ENCODE measurements around the gene ADM5. TPM values are rescaled to one million over a fixed set of nuclear protein-coding genes. Genes with fewer than 3 reads are reported as not detected.
A peak's percentile ranks its signal among the peaks of the same experiment; 100 is the strongest.

Gene ADM5
- total and polyA plus RNA-seq, 7 donors: 0.49 to 3.1 (median 1.5) TPM; not detected in 2

DNA sequence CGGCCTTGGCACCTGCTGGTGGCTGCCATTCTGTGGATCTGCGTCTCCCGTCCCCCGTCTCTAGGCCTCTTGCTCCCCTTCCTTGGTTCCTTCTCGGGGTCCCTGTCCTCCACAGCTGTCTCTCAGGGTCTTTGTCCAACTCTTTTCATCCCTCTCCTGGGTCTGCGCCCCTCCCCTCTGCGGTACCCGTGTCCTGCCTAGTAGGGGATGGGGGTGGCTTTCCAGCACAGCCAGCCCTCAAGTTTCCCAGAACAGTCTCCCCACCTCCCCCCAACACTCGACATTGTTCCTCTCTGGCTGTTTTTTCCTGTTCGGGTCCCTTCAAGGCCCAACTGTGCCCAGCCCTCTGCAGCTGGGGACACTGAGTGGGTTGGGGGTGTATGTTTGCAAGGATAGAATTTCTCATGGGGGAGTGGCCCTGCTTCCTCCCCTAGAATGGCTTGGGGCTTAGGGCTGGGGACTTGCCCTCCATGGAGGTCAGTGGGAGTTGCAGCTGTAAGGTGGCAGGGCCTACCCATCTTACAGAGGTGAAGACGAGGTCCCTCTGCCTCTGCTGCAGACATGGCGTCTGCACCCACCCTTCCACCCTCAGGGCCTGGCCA lies 762 bp upstream of the ADM5 start:
- peak overlapping the region in 3 of 4 donors; percentile 0 to 38 (median 21) for H3K27ac ChIP-seq
- H3K27me3 ChIP-seq: peaks cover 4 to 35% (median 31%) of the 10 kb centered on the region in 3 donors
- H3K4me1 ChIP-seq: peaks cover 0 to 31% (median 26%) of the 10 kb centered on the region in 4 donors
- 78 to 79% methylated on average over 12 of the region's 12 CpGs for WGBS, 2 donors
- peak overlapping the region in 2 of 4 donors; percentile 4 to 46 for H3K4me3 ChIP-seq
- no peak for DNase-seq
- intact Hi-C loops (cut with DNase I): no loop called here
- no peaks in the 10 kb centered on the region for H3K9me3 ChIP-seq
- peaks cover 15 to 45% (median 41%) of the 10 kb centered on the region in 4 donors for H3K36me3 ChIP-seq
- TF ChIP-seq POLR2A (IDR thresholded peaks at IDR 0.05): no peak
- TF ChIP-seq POLR2AphosphoS5 (IDR thresholded peaks at IDR 0.05): no peak
- TF ChIP-seq, protein P1, sequence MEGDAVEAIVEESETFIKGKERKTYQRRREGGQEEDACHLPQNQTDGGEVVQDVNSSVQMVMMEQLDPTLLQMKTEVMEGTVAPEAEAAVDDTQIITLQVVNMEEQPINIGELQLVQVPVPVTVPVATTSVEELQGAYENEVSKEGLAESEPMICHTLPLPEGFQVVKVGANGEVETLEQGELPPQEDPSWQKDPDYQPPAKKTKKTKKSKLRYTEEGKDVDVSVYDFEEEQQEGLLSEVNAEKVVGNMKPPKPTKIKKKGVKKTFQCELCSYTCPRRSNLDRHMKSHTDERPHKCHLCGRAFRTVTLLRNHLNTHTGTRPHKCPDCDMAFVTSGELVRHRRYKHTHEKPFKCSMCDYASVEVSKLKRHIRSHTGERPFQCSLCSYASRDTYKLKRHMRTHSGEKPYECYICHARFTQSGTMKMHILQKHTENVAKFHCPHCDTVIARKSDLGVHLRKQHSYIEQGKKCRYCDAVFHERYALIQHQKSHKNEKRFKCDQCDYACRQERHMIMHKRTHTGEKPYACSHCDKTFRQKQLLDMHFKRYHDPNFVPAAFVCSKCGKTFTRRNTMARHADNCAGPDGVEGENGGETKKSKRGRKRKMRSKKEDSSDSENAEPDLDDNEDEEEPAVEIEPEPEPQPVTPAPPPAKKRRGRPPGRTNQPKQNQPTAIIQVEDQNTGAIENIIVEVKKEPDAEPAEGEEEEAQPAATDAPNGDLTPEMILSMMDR (IDR thresholded peaks at IDR 0.05): no peak
- TF ChIP-seq EP300 (IDR thresholded peaks at IDR 0.05): no peak

DNA sequence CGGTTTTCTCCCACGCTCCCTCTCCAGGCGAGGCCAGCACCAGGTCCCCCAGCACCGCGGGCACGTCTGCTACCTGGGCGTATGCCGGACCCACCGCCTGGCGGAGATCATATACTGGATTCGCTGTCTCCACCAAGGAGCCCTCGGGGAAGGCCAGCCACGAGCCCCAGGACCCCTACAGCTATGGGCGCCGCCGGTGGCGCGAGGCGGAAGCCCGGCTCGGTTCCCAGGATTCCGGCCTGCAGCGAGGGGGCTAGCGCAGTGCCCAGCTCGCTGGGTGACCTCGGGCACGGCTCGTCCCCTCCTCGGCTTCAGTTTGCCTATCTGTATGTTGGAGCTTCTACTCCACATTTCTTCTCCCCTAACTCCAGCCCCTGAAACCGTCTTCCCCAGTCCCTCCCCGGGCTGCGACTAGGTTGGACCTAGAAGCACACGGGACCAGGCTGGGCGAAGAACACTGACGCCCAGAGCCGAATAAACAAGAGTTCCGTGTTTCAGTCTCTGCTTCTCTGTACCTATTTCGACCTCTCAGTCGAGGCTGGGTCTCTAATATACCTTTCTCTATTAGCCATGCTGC lies 773 bp downstream of the ADM5 start:
- no peak for DNase-seq
- Histone ChIP-seq H3K9me3 (no peaks in the 10 kb centered on the region), H3K4me1 (peaks cover 0 to 31% (median 26%) of the 10 kb centered on the region in 4 donors), H3K36me3 (peaks cover 1 to 30% (median 26%) of the 10 kb centered on the region in 4 donors), H3K27ac (peak overlapping the region; percentile 58 to 70 (median 60)), H3K4me3 (peak overlapping the region; percentile 32 to 46 (median 39)), H3K27me3 (peaks cover 4 to 35% (median 31%) of the 10 kb centered on the region in 3 donors)
- intact Hi-C loops (cut with DNase I): loop anchor here (2.0 kb wide), 1 partner anchor 77 kb away; the partner anchor contains the start of gene AP2A1
- 17 to 19% methylated on average over 39 of the region's 39 CpGs for WGBS, 2 donors
- TF ChIP-seq POLR2AphosphoS5 (IDR thresholded peaks at IDR 0.05): no peak
- TF ChIP-seq, protein P1 (IDR thresholded peaks at IDR 0.05): peak in 1 of 4 experiments; percentile 11

DNA sequence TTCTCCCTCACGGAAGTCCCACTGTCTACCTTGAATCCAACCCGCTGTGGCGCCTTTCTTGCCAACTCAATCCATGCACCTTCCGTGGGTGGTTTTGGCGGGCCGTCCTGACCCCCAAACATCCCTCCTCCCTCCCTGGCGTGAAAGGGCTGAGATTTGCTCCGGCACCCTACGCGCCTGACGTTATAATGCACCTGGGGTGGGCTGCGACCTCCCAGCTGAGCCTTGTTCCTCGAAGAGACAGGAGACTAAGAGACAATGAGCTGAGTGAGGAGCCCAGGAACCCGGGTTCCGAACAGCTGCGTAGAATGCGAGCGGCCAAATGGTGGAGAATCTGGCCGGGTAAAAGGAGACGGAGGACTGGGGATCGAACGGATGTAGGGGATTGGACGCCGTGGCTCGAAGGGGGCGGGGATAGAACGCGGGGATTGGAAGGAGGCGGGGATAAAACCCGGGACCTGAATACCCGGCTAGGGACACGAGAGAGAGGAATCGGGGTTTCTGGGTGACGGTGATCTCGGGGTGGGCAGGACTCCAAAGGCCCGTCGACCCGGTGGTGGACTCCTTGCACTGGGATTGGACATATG lies 1.4 kb downstream of the ADM5 start, which contains the start of gene CPT1C:
Gene CPT1C (plus strand): TSS at position 461 of the 587 bp plus-strand sequence. CDS start 1,137 bp downstream, outside the sequence.
- peak within 1 kb of the TSS; percentile 58 to 70 (median 60) for H3K27ac ChIP-seq
- intact Hi-C loops (cut with DNase I): loop anchor here (2.0 kb wide), 1 partner anchor 76 kb away; the partner anchor contains the start of gene AP2A1

More for the DNA sequence above, 1.4 kb downstream of the ADM5 start, which contains the start of gene CPT1C:
- peaks cover 0 to 24% (median 21%) of the 10 kb centered on the region in 4 donors for H3K36me3 ChIP-seq
- H3K4me1 ChIP-seq: peaks cover 0 to 31% (median 26%) of the 10 kb centered on the region in 4 donors
- H3K9me3 ChIP-seq: no peaks in the 10 kb centered on the region
- peak within 1 kb of the TSS; percentile 32 to 46 (median 39) for H3K4me3 ChIP-seq
- peak; percentile 93 for DNase-seq
- TF ChIP-seq, protein P1 (IDR thresholded peaks at IDR 0.05): no peak
- TF ChIP-seq EP300 (IDR thresholded peaks at IDR 0.05) (no peak), POLR2A (IDR thresholded peaks at IDR 0.05) (no peak), POLR2AphosphoS5 (IDR thresholded peaks at IDR 0.05) (peak; percentile 51 to 76 (median 66))
- peaks cover 4 to 35% (median 31%) of the 10 kb centered on the region in 3 donors for H3K27me3 ChIP-seq
- WGBS, 2 donors: 2 to 4% methylated on average over 38 of the region's 38 CpGs
